Ovary (tissue), 3 donors: ENCODE results near the gene RYR1.

ENCODE experiments used
- CTCF ChIP-seq, 3 donors: fragments of 450-650 bp in 2 of 3; fragments of 200-600 bp in 1 of 3; IDR thresholded peaks; one replicate each; pipeline versions ENCODE4 v1.5.1 to v1.8.0; 2016 to 2022; ENCODE audit warnings: antibody characterized with exemption in 3 of 3, mild to moderate bottlenecking in 1 of 3
- EP300 ChIP-seq: sonication (generic); formaldehyde crosslinking; IDR thresholded peaks from one replicate; pipeline ENCODE4 v1.6.1; 2017; ENCODE audit warnings: antibody characterized with exemption
- POLR2A ChIP-seq: fragments of 450-650 bp; IDR thresholded peaks from one replicate; pipeline ENCODE4 v1.6.1; 2017; ENCODE audit warnings: antibody characterized with exemption, mild to moderate bottlenecking, moderate library complexity
- donor health status: DM: no; HTN: no; CAD: no.

- no peak for TF ChIP-seq CTCF (IDR thresholded peaks at IDR 0.05)
- no peak for TF ChIP-seq POLR2A
- TF ChIP-seq EP300: no peak
Measured at GRCh38 chr19:38451629-38452028, 18.1 kb downstream of the RYR1 start.
